ENCODE results near the gene C1orf56.

Gene C1orf56

DNA sequence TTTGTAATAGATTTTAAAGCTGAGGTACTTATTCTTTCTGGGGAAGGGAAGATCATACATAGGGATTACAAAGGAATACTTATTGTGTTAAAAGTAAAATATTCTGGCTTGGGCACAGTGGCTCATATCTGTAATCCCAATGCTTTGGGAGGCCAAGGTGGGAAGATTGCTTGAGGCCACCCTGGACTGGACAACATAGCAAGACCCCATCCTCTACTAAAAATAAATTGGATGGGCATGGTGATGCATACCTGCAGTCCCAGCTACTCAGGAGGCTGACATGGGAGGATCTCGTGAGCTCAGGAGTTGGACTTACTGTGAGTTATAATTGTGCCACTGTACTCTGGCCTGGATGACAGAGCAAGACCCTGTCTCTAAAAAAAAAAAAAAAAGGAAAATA lies 50.6 kb downstream of the C1orf56 start:
- Histone ChIP-seq H3K9me3 (ENCODE audit: control insufficient read depth, insufficient read depth, low read length) (no peaks in the 10 kb centered on the region), H3K4me3 (ENCODE audit: low read length) (no peak overlapping the region), H3K27ac (ENCODE audit: low read length) (no peak overlapping the region), H3K27me3 (ENCODE audit: control insufficient read depth, insufficient read depth, low read length) (no peaks in the 10 kb centered on the region), H3K36me3 (ENCODE audit: control insufficient read depth, insufficient read depth, low read length) (no peaks in the 10 kb centered on the region), H3K4me1 (ENCODE audit: control insufficient read depth, insufficient read depth, low read length) (no peaks in the 10 kb centered on the region)
- DNase-seq (ENCODE audit: low read depth, low spot score): no peak
- no CpG with 5 or more reads among the region's 1 CpG for WGBS (ENCODE audit: insufficient coverage, insufficient read length)
